Fibroblast of gingiva (primary cell): Measurements from ENCODE around the gene CIT.

Source experiments
- DNase-seq: peaks from one replicate; pipeline ENCODE4 v3.0.0-alpha.2; 2011; ENCODE audit warnings: low read depth

CIT gene

GRCh38 chr12:119699199-119699760 is 177.8 kb downstream of the CIT start:
- peak; percentile 94 for DNase-seq

GRCh38 chr12:119696943-119697342 is 180.2 kb downstream of the CIT start:
- no peak for DNase-seq

GRCh38 chr12:119695034-119695433 is 182.1 kb downstream of the CIT start:
- peak; percentile 19 for DNase-seq

- DNase-seq = no peak
These were observed 183.0 kb downstream of the CIT start for GRCh38 chr12:119694111-119694510.

GRCh38 chr12:119693511-119693910 is 183.6 kb downstream of the CIT start:
- DNase-seq = no peak

- DNase-seq = peak; percentile 72
These were observed 184.1 kb downstream of the CIT start for GRCh38 chr12:119692997-119693396.

GRCh38 chr12:119692410-119692809 is 184.7 kb downstream of the CIT start:
- peak; percentile 35 for DNase-seq

GRCh38 chr12:119691202-119691810 is 185.8 kb downstream of the CIT start:
- DNase-seq = no peak

- no peak for DNase-seq
These were observed 187.1 kb downstream of the CIT start for GRCh38 chr12:119689935-119690500.

- DNase-seq = no peak
These were observed 189.2 kb downstream of the CIT start for GRCh38 chr12:119687879-119688278.

- no peak for DNase-seq
These were observed 189.7 kb downstream of the CIT start for GRCh38 chr12:119687406-119687805.

- no peak for DNase-seq
These were observed 190.3 kb downstream of the CIT start for GRCh38 chr12:119686776-119687175.

GRCh38 chr12:119686355-119686754 is 190.8 kb downstream of the CIT start:
- DNase-seq = no peak

- peak; percentile 48 for DNase-seq
These were observed 191.7 kb downstream of the CIT start for GRCh38 chr12:119685375-119685774.

- DNase-seq = peak; percentile 69
These were observed 192.3 kb downstream of the CIT start for GRCh38 chr12:119684711-119685369.

GRCh38 chr12:119683816-119684215 is 193.3 kb downstream of the CIT start:
- DNase-seq = no peak

- DNase-seq = peak; percentile 44
These were observed 193.7 kb downstream of the CIT start for GRCh38 chr12:119683413-119683812.

GRCh38 chr12:119682639-119683252 is 194.4 kb downstream of the CIT start:
- no peak for DNase-seq

- no peak for DNase-seq
These were observed 195.1 kb downstream of the CIT start for GRCh38 chr12:119681728-119682638.

- DNase-seq = no peak
These were observed 196.0 kb downstream of the CIT start for GRCh38 chr12:119681111-119681510.

GRCh38 chr12:119679490-119679889 is 197.6 kb downstream of the CIT start:
- no peak for DNase-seq

- DNase-seq = no peak
These were observed 198.0 kb downstream of the CIT start for GRCh38 chr12:119679081-119679480.
